Activated CD4-positive, alpha-beta T cell treated with anti-CD3 and anti-CD28 coated beads for 24 hours (primary cell): ENCODE results near the gene TDRD12.
"Not testable (repeated sequence)": the region's sequence is repeated elsewhere in the genome, so short reads cannot be mapped to it uniquely, and the experiment has no call there.

ENCODE experiments used
- DNase-seq, 2 donors: peaks; one replicate each; pipeline ENCODE4 v3.0.0-alpha.2; 2020; ENCODE audit warnings: low read depth in 2 of 2

TDRD12 gene

GRCh38 chr19:32829345-32829896 lies 109.9 kb downstream of the TDRD12 start:
- DNase-seq, result no peak

- no peak for DNase-seq
Observed at GRCh38 chr19:32830231-32831014, 110.9 kb downstream of the TDRD12 start.

- no peak for DNase-seq
Observed at GRCh38 chr19:32831611-32832010, 112.0 kb downstream of the TDRD12 start.

- not testable (repeated sequence) for DNase-seq
Observed at GRCh38 chr19:32832094-32832493, 112.5 kb downstream of the TDRD12 start.

GRCh38 chr19:32832825-32833224 lies 113.3 kb downstream of the TDRD12 start:
- not testable (repeated sequence) for DNase-seq

GRCh38 chr19:32833388-32833787 lies 113.8 kb downstream of the TDRD12 start:
- not testable (repeated sequence) for DNase-seq

GRCh38 chr19:32837531-32837930 lies 118.0 kb downstream of the TDRD12 start:
- DNase-seq, result no peak

- no peak for DNase-seq
Observed at GRCh38 chr19:32842061-32842460, 122.5 kb downstream of the TDRD12 start.

GRCh38 chr19:32843716-32844245 lies 124.2 kb downstream of the TDRD12 start:
- DNase-seq, result no peak

GRCh38 chr19:32848035-32848434 lies 128.5 kb downstream of the TDRD12 start:
- DNase-seq, result not testable (repeated sequence)

- no peak for DNase-seq
Observed at GRCh38 chr19:32852216-32852615, 132.6 kb downstream of the TDRD12 start.

- DNase-seq, result not testable (repeated sequence)
Observed at GRCh38 chr19:32856818-32857217, 137.3 kb downstream of the TDRD12 start.

GRCh38 chr19:32857584-32857983 lies 138.0 kb downstream of the TDRD12 start:
- DNase-seq, result no peak

GRCh38 chr19:32858155-32858554 lies 138.6 kb downstream of the TDRD12 start:
- no peak for DNase-seq

- no peak for DNase-seq
Observed at GRCh38 chr19:32858559-32858958, 139.0 kb downstream of the TDRD12 start.

GRCh38 chr19:32859591-32859990 lies 140.0 kb downstream of the TDRD12 start:
- DNase-seq, result no peak

GRCh38 chr19:32861596-32861995 lies 142.0 kb downstream of the TDRD12 start:
- no peak for DNase-seq

- DNase-seq, result no peak
Observed at GRCh38 chr19:32862173-32862572, 142.6 kb downstream of the TDRD12 start.

- no peak for DNase-seq
Observed at GRCh38 chr19:32862741-32863140, 143.2 kb downstream of the TDRD12 start.

GRCh38 chr19:32863301-32863700 lies 143.7 kb downstream of the TDRD12 start:
- no peak for DNase-seq

GRCh38 chr19:32863841-32864240 lies 144.3 kb downstream of the TDRD12 start:
- no peak for DNase-seq

GRCh38 chr19:32864318-32865007 lies 144.9 kb downstream of the TDRD12 start:
- no peak for DNase-seq

GRCh38 chr19:32865326-32865725 lies 145.8 kb downstream of the TDRD12 start:
- no peak for DNase-seq
